BJ (cell line): ENCODE data around the gene TSEN34. TPM values are rescaled to one million over a fixed set of nuclear protein-coding genes. Genes with fewer than 3 reads are reported as not detected.

Experiments
- CTCF ChIA-PET: fragments of 350-600 bp; formaldehyde crosslinking; extraction: SDS; loops from one replicate; lab custom pipeline; 2021; ENCODE audit warnings: antibody characterized with exemption, inconsistent platforms; lab: Yijun Ruan, JAX
- POLR2A ChIA-PET: fragments of 300-600 bp; sonication (Branson Sonifier 250); formaldehyde crosslinking; extraction: SDS; loops from one replicate; lab custom pipeline; 2021; ENCODE audit warnings: antibody characterized with exemption; lab: Charles Lee
- DNase-seq: peaks from one replicate; pipeline ENCODE4 v3.0.0-alpha.2; 2011; ENCODE audit warnings: low read depth
- H3K27me3 ChIP-seq: 2 replicates; pipeline ENCODE4 v1.6.0; 2011; ENCODE audit warnings: low read length; ENCODE audit not compliant: control insufficient read depth, insufficient read depth
- H3K36me3 ChIP-seq: 2 replicates; pipeline ENCODE4 v1.5.1; 2011; ENCODE audit warnings: low read length; ENCODE audit not compliant: control insufficient read depth, insufficient read depth
- H3K4me3 ChIP-seq: 2 replicates; pipeline ENCODE4 v1.5.1; 2011; ENCODE audit warnings: low read depth, mild to moderate bottlenecking, control low read depth, low read length
- polyA plus RNA-seq: library from polyadenylated mRNA; depleted of rRNA; stranded (reverse); fragments of >200 nt; gene quantifications from 2 replicates; pipeline ENCODE4 v1.2.3, GENCODE V29; 2011
- TF ChIP-seq, protein P1 (sequence below): IDR thresholded peaks from 2 replicates; pipeline ENCODE4 v1.5.1; 2011; ENCODE audit warnings: low read depth, mild to moderate bottlenecking, control low read depth, inconsistent platforms, low read length, moderate library complexity; ENCODE audit not compliant: insufficient read depth

TSEN34 gene
- polyA plus RNA-seq, 1 experiment = 53.9 TPM

DNA sequence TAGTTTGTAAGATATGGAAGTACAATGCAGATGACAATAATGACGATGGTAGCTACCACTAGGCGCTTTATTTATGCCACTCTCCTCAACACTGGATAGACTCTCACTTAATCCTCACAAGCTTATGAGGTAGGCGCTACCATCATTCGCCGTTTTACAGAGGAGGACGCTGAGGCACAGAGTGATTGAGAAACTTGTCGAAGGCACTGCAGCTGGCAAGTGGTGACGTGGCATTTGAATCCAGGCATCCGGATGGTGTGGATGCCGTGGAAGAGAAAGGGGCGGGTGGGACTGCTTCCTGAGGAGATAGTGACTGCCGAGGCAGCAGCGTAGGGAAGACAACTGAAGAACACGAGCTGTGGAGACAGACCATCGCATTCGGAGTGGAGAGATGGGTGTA is 8.3 kb downstream of the TSEN34 start:
- Histone ChIP-seq H3K4me3 (no peak overlapping the region), H3K36me3 (peaks cover 15% of the 10 kb centered on the region), H3K27me3 (no peaks in the 10 kb centered on the region)
- DNase-seq = no peak
- TF ChIP-seq, protein P1, sequence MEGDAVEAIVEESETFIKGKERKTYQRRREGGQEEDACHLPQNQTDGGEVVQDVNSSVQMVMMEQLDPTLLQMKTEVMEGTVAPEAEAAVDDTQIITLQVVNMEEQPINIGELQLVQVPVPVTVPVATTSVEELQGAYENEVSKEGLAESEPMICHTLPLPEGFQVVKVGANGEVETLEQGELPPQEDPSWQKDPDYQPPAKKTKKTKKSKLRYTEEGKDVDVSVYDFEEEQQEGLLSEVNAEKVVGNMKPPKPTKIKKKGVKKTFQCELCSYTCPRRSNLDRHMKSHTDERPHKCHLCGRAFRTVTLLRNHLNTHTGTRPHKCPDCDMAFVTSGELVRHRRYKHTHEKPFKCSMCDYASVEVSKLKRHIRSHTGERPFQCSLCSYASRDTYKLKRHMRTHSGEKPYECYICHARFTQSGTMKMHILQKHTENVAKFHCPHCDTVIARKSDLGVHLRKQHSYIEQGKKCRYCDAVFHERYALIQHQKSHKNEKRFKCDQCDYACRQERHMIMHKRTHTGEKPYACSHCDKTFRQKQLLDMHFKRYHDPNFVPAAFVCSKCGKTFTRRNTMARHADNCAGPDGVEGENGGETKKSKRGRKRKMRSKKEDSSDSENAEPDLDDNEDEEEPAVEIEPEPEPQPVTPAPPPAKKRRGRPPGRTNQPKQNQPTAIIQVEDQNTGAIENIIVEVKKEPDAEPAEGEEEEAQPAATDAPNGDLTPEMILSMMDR = no peak
- ChIA-PET CTCF (interaction anchor here (1.2 kb wide), 1 partner anchor 10 kb away, joined by 3 read pairs; no protein-coding TSS in a partner anchor), POLR2A (no interaction called here)

DNA sequence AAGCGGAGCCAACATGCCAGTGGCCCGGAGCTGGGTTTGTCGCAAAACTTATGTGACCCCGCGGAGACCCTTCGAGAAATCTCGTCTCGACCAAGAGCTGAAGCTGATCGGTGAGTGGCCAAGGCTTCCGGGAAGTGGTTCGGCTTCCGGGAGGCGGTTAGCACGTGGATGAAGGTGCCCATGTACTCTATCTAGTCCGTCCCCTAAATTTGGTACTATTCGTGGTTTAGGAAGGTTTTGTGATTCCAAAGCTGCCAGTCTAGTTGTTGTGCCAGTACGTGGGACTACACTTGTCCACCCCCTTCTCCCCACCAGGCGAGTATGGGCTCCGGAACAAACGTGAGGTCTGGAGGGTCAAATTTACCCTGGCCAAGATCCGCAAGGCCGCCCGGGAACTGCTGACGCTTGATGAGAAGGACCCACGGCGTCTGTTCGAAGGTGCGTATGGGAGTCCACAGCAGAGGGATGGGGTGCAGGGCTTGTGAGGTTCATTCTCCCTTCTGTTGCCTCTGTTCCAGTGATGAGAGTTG is 10.1 kb downstream of the TSEN34 start:
- Histone ChIP-seq H3K4me3 (peak overlapping the region; percentile 68), H3K36me3 (peaks cover 22% of the 10 kb centered on the region), H3K27me3 (no peaks in the 10 kb centered on the region)
- no peak for DNase-seq
- TF ChIP-seq, protein P1 = no peak
- ChIA-PET POLR2A (interaction anchor here (0.6 to 1.4 kb wide), 5 partner anchors 9 to 333 kb away, joined by 3 to 7 read pairs (median 3); partner anchors contain the start of genes MBOAT7 and TSEN34), CTCF (no interaction called here)

DNA sequence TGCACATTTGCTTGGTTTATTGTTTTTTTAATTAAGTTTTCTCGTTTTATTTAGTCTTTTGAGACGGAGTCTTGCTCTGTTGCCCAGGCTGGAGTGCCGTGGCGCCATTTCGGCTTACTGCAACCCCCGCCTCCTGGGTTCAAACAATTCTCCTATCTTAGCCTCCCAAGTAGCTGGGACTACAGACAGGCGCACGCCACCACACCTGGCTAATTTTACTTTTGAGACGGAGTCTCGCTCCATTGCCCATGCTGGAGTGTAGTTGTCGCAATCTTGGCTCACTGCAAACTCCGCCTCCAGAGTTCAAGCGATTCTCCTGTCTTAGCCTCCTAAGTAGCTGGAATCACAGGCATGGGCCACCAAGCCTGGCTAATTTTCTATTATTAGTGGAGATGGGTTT is 10.9 kb downstream of the TSEN34 start:
- Histone ChIP-seq H3K27me3 (no peaks in the 10 kb centered on the region), H3K36me3 (peaks cover 28% of the 10 kb centered on the region), H3K4me3 (peak overlapping the region; percentile 68)
- POLR2A ChIA-PET = interaction anchor here (1.0 kb wide), 1 partner anchor 13 kb away, joined by 5 read pairs; the partner anchor contains the start of gene MBOAT7
- DNase-seq = no peak
- TF ChIP-seq, protein P1 = no peak
- CTCF ChIA-PET = interaction anchor here (0.7 kb wide), 1 partner anchor 31 kb away, joined by 3 read pairs; no protein-coding TSS in a partner anchor

DNA sequence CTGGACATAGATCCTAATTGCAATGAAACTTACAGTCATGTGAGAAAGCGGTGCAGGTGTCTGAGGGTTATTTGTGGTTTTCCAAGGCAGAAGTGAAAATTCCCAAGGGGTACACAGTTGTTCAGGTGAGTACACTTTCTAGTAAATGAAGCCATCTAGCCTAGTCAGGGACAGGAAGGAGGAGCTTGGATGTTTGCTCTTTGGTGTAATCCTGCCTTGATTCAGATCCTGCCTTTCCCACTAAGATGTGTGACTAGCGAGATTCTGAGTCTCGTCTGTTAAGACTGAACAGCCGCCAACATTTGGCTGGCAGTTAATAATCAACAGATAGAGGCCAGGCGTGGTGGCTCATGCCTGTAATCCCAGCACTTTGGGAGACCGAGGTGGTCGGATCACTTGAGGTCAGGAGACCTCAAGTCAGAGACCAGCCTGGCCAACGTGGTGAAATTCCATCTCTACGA is 12.1 kb downstream of the TSEN34 start:
- POLR2A ChIA-PET = interaction anchor here (1.0 kb wide), 1 partner anchor 14 kb away, joined by 5 read pairs; the partner anchor contains the start of gene MBOAT7
- Histone ChIP-seq H3K27me3 (no peaks in the 10 kb centered on the region), H3K36me3 (peaks cover 30% of the 10 kb centered on the region), H3K4me3 (no peak overlapping the region)
- DNase-seq = no peak
- CTCF ChIA-PET = no interaction called here
- TF ChIP-seq, protein P1 = no peak

DNA sequence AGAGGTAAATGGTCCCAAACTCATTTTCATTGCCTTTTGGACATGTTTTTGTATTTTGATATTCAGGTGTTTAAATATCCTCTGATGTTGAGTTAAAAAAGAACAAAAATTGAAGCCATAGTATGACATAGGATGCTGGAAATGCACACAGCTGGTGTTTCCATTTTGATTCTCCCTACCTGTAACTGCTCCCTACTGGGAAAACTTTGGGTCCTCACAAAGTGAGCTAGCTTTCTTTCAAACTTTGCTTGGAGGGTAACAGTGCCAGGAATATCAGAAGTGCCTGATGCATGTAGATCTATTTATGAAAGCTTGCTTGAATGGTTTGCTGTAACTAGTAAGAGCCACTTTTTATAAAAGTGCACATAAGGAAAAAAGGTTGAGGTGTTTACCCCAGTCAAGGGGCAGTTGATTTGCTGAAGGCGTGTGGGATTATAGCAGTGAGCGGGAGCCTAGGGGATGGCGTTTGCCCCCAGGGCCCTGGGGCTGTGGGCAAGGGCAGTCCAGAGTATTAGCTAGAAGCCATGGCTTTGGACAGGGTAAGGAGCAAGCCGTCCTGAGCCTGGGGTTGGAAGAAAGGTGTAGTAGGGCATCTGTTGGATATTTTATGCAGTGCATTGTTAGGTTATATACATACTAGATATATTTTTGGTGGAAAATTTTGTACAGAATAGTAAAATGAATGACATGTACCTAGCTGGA is 13.8 kb downstream of the TSEN34 start:
- TF ChIP-seq, protein P1 = no peak
- Histone ChIP-seq H3K27me3 (no peaks in the 10 kb centered on the region), H3K36me3 (peaks cover 35% of the 10 kb centered on the region), H3K4me3 (no peak overlapping the region)
- CTCF ChIA-PET = interaction anchor here (0.8 kb wide), 1 partner anchor 9 kb away, joined by 3 read pairs; no protein-coding TSS in a partner anchor
- no peak for DNase-seq
- POLR2A ChIA-PET = interaction anchor here (0.5 kb wide), 1 partner anchor 14 kb away, joined by 3 read pairs; the partner anchor contains the start of gene TSEN34
